Natural killer cell (primary cell): ENCODE results near the gene ATXN1. TPM values are rescaled to one million over a fixed set of nuclear protein-coding genes. Genes with fewer than 3 reads are reported as not detected.

Experiments
- ATAC-seq, 3 donors: fragments of 150-1000 bp in 2 of 3; fragments of 200-7000 bp in 1 of 3; cut with Tn5 transposase; 1 replicate in 1 of 3; 2 replicates in 2 of 3; pipeline ENCODE4 v1.10.0; 2021; ENCODE audit warnings: mild to moderate bottlenecking in 2 of 3, moderate library complexity in 2 of 3
- DNase-seq, 2 donors: peaks; one replicate each; pipeline versions ENCODE4 v3.0.0 to v3.0.0-alpha.2; 2013 to 2021; ENCODE audit warnings: mixed read lengths in 1 of 2
- H3K27ac ChIP-seq: one replicate; pipeline ENCODE4 v1.5.1; 2013; ENCODE audit warnings: mild to moderate bottlenecking, low read length
- H3K27me3 ChIP-seq: one replicate; pipeline ENCODE4 v1.6.1; 2013; ENCODE audit warnings: low read length; ENCODE audit not compliant: control insufficient read depth, insufficient read depth
- H3K36me3 ChIP-seq: one replicate; pipeline ENCODE4 v1.6.1; 2013; ENCODE audit warnings: low read length; ENCODE audit not compliant: control insufficient read depth, insufficient read depth
- H3K4me1 ChIP-seq: one replicate; pipeline ENCODE4 v1.6.1; 2013; ENCODE audit warnings: low read length; ENCODE audit not compliant: control insufficient read depth, insufficient read depth
- H3K4me3 ChIP-seq: one replicate; pipeline ENCODE4 v1.5.1; 2013; ENCODE audit warnings: low read length
- H3K9me3 ChIP-seq: one replicate; pipeline ENCODE4 v1.6.1; 2013; ENCODE audit warnings: low read length; ENCODE audit not compliant: control insufficient read depth, insufficient read depth
- H3K27ac Mint-ChIP-seq, 2 donors: one replicate each; pipeline ENCODE4 v1.8.0; 2022; ENCODE audit warnings: mild to moderate bottlenecking in 2 of 2, mixed read lengths in 2 of 2, moderate library complexity in 1 of 2
- H3K27me3 Mint-ChIP-seq, 2 donors: one replicate each; pipeline ENCODE4 v1.8.0; 2022; ENCODE audit warnings: low read depth in 2 of 2, mixed read lengths in 2 of 2
- H3K36me3 Mint-ChIP-seq: one replicate; pipeline ENCODE4 v1.8.0; 2022; ENCODE audit warnings: mixed read lengths
- H3K4me1 Mint-ChIP-seq, 2 donors: one replicate each; pipeline ENCODE4 v1.8.0; 2022; ENCODE audit warnings: mixed read lengths in 2 of 2
- H3K4me3 Mint-ChIP-seq: one replicate; pipeline ENCODE4 v1.8.0; 2022; ENCODE audit warnings: mild to moderate bottlenecking, moderate library complexity, mixed read lengths
- H3K9me3 Mint-ChIP-seq, 2 donors: one replicate each; pipeline ENCODE4 v1.8.0; 2022; ENCODE audit warnings: mixed read lengths in 2 of 2
- WGBS: methylation state at CpG from one replicate; pipeline ENCODE4 v1.1.7; 2013; ENCODE audit warnings: missing lambda C conversion rate; ENCODE audit not compliant: insufficient coverage; 5-methylcytosine and 5-hydroxymethylcytosine counted together
- intact Hi-C: fragments of 100-400 bp; cut with micrococcal nuclease; formaldehyde crosslinking; loops from one replicate; pipeline ENCODE4 v1.14.2; 2022
- total RNA-seq, 4 donors: library from RNA; stranded (reverse); fragments of 120-200 nt in 1 of 4; gene quantifications; one replicate each; pipeline versions ENCODE4 v1.2.3 to v1.2.4, GENCODE V29; 2013 to 2022
- TF ChIP-seq, protein P1 (sequence below): fragments of 200-600 bp; IDR thresholded peaks from one replicate; pipeline ENCODE4 v1.8.0; 2022; ENCODE audit warnings: antibody characterized with exemption

ATXN1 gene
- total RNA-seq, 3 donors from 2014 or later (not counting 1 experiment from before 2014, with no cell fraction given): 90.4 to 120 (median 97.9) TPM

DNA sequence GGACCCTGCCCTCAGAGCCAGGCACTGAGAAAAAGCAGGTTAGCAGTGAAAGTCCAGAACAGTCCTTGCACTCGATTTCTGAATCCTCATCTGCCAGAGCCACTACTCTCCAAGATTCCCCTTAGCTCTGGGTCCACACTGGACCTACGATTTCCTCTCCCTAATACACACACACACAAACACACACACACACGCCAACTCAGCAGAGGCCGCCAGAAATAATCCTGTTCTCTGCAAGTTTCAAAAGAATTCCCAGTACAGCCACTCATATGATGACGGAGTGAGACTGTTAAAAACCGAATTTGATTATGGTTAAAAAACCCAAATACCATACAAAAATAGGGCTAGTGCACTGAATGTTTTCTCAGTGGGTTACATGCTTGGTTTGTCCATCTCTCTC lies 432.0 kb downstream of the ATXN1 start:
- Mint-ChIP-seq H3K4me1 (peaks cover 7 to 10% of the 10 kb centered on the region in 2 donors), H3K4me3 (no peak overlapping the region), H3K27ac (peak overlapping the region in 1 of 2 donors; percentile 25), H3K9me3 (no peaks in the 10 kb centered on the region), H3K36me3 (no peaks in the 10 kb centered on the region), H3K27me3 (no peaks in the 10 kb centered on the region)
- TF ChIP-seq, protein P1, sequence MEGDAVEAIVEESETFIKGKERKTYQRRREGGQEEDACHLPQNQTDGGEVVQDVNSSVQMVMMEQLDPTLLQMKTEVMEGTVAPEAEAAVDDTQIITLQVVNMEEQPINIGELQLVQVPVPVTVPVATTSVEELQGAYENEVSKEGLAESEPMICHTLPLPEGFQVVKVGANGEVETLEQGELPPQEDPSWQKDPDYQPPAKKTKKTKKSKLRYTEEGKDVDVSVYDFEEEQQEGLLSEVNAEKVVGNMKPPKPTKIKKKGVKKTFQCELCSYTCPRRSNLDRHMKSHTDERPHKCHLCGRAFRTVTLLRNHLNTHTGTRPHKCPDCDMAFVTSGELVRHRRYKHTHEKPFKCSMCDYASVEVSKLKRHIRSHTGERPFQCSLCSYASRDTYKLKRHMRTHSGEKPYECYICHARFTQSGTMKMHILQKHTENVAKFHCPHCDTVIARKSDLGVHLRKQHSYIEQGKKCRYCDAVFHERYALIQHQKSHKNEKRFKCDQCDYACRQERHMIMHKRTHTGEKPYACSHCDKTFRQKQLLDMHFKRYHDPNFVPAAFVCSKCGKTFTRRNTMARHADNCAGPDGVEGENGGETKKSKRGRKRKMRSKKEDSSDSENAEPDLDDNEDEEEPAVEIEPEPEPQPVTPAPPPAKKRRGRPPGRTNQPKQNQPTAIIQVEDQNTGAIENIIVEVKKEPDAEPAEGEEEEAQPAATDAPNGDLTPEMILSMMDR: no peak
- H3K27ac ChIP-seq: no peak overlapping the region
- no peaks in the 10 kb centered on the region for H3K9me3 ChIP-seq
- H3K4me3 ChIP-seq: no peak overlapping the region
- WGBS: 92% methylated on average over 6 of the region's 6 CpGs
- intact Hi-C loops: no loop called here
- H3K36me3 ChIP-seq: peaks cover 3% of the 10 kb centered on the region
- peaks cover 21% of the 10 kb centered on the region for H3K4me1 ChIP-seq
- no peaks in the 10 kb centered on the region for H3K27me3 ChIP-seq
- no peak for DNase-seq
- ATAC-seq: no peak

DNA sequence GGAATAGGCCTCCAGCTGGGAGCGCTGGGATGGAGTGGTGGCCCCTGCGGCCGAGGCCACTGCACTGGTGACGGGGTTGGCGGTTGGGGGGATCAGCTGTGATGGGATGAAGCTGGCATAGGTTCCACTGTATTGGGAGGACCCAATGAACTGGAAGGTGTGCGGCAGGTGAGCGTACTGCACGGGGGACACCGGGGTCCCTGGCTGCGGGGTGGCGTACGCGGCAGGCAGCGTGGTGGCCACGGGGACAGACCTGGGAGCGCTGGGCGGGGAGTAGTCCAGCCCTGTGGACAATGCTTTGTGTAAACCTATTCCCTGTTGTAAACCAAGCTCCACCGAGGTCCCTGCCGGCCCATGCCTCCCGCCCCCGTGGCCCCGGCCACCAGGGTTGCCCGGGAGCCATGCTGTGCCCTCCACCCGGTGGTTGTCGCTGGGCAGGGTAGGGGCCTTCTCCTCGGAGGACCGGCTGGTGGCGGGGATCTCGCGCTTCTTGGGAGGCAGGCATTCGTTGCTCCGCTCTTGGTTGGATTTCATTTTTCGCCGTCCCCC lies 433.4 kb downstream of the ATXN1 start:
- Histone ChIP-seq H3K27ac (no peak overlapping the region), H3K27me3 (no peaks in the 10 kb centered on the region), H3K36me3 (peaks cover 3% of the 10 kb centered on the region), H3K4me3 (no peak overlapping the region), H3K4me1 (peaks cover 35% of the 10 kb centered on the region), H3K9me3 (no peaks in the 10 kb centered on the region)
- Mint-ChIP-seq H3K9me3 (no peaks in the 10 kb centered on the region), H3K36me3 (no peaks in the 10 kb centered on the region), H3K4me1 (peaks cover 17 to 19% of the 10 kb centered on the region in 2 donors), H3K27me3 (no peaks in the 10 kb centered on the region), H3K4me3 (no peak overlapping the region), H3K27ac (peak overlapping the region in 1 of 2 donors; percentile 46)
- 97% methylated on average over 34 of the region's 34 CpGs for WGBS
- TF ChIP-seq, protein P1: no peak
- ATAC-seq (no peak), DNase-seq (no peak)
- intact Hi-C loops: no loop called here

DNA sequence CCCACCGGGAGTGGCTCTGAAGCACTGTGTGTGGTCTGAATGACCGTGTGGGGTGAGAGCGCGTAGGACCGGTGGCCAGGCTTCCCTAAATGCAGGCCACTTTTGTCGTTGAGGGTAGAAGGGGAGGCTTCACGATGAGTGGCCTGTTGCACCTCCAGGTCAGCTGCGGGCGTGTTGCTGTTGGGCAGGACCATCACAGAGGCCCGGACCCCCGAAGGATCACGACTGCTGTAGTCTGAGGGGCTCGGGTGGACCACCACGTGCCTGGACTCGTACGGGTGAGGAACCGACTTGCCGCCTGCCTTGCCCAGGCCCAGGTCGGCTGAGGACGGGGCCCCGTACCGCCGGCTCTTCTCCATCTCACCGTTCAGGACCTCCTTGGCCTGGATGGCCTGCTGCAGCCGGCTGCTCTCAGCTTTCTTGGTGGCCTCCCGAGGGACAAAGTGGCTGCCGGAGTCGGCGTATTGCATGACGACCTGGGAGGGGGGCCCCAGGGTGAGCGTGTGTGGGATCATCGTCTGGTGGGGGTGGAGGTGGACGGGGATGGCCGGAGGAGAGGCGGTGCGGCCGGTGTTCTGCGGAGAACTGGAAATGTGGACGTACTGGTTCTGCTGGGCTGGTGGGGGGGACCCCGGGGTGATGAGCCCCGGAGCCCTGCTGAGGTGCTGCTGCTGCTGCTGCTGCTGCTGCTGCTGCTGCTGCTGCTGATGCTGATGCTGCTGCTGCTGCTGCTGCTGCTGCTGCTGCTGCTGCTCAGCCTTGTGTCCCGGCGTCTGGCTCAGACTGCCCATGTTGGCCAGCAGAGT lies 434.1 kb downstream of the ATXN1 start:
- TF ChIP-seq, protein P1: no peak
- Histone ChIP-seq H3K4me1 (peaks cover 39% of the 10 kb centered on the region), H3K27ac (no peak overlapping the region), H3K4me3 (no peak overlapping the region), H3K36me3 (peaks cover 3% of the 10 kb centered on the region), H3K27me3 (no peaks in the 10 kb centered on the region), H3K9me3 (no peaks in the 10 kb centered on the region)
- H3K36me3 Mint-ChIP-seq: no peaks in the 10 kb centered on the region
- DNase-seq: no peak
- intact Hi-C loops: no loop called here
- 98% methylated on average over 43 of the region's 43 CpGs for WGBS
- peaks cover 24 to 26% of the 10 kb centered on the region in 2 donors for H3K4me1 Mint-ChIP-seq
- H3K9me3 Mint-ChIP-seq: no peaks in the 10 kb centered on the region
- H3K27me3 Mint-ChIP-seq: no peaks in the 10 kb centered on the region
- ATAC-seq: no peak
- H3K27ac Mint-ChIP-seq: no peak overlapping the region
- H3K4me3 Mint-ChIP-seq: no peak overlapping the region
